Naive thymus-derived CD4-positive, alpha-beta T cell (primary cell): ENCODE results near the gene ANKRD17. TPM values are rescaled to one million over a fixed set of nuclear protein-coding genes. Genes with fewer than 3 reads are reported as not detected.

Source experiments
- ATAC-seq: fragments of 150-1000 bp; cut with Tn5 transposase; 2 replicates; pipeline ENCODE4 v1.10.0; 2021; ENCODE audit warnings: mild to moderate bottlenecking, moderate library complexity
- CTCF ChIA-PET: fragments of 350-600 bp; sonication (Branson Sonifier 250); formaldehyde crosslinking; loops from one replicate; lab custom pipeline; 2021; ENCODE audit warnings: antibody characterized with exemption; lab: Charles Lee
- POLR2A ChIA-PET: fragments of 350-600 bp; sonication (Branson Sonifier 250); formaldehyde crosslinking; loops from one replicate; lab custom pipeline; 2021; ENCODE audit warnings: antibody characterized with exemption, inconsistent platforms; lab: Charles Lee
- DNase-seq, 9 donors: peaks; one replicate each; pipeline versions ENCODE4 v3.0.0 to v3.0.0-alpha.2; 2020 to 2022; ENCODE audit warnings: mixed read lengths in 1 of 9
- H3K27ac ChIP-seq: one replicate; pipeline ENCODE4 v1.7.0; 2013; ENCODE audit warnings: mild to moderate bottlenecking, low read depth, low read length, moderate library complexity
- H3K27me3 ChIP-seq, 2 donors: one replicate each; pipeline ENCODE4 v1.7.0; 2013; ENCODE audit warnings: low read length in 2 of 2, mild to moderate bottlenecking in 2 of 2, moderate library complexity in 2 of 2; ENCODE audit not compliant: control insufficient read depth in 2 of 2, insufficient read depth in 2 of 2
- H3K36me3 ChIP-seq, 3 experiments: 1 replicate in 2 of 3; 2 replicates in 1 of 3; pipeline ENCODE4 v1.7.0; 2013; ENCODE audit warnings: low read length in 3 of 3, mild to moderate bottlenecking in 3 of 3, moderate library complexity in 1 of 3; ENCODE audit not compliant: insufficient read depth in 3 of 3, control insufficient read depth in 2 of 3
- H3K4me1 ChIP-seq, 2 donors: one replicate each; pipeline ENCODE4 v1.7.0; 2013; ENCODE audit warnings: low read length in 2 of 2, mild to moderate bottlenecking in 2 of 2, moderate library complexity in 1 of 2; ENCODE audit not compliant: control insufficient read depth in 2 of 2, insufficient read depth in 2 of 2
- H3K4me3 ChIP-seq: 2 replicates; pipeline ENCODE4 v1.7.0; 2013; ENCODE audit warnings: mild to moderate bottlenecking, low read length
- H3K9me3 ChIP-seq, 3 experiments: 1 replicate in 2 of 3; 2 replicates in 1 of 3; pipeline ENCODE4 v1.7.0; 2013; ENCODE audit warnings: low read length in 3 of 3; ENCODE audit not compliant: control insufficient read depth in 2 of 3
- H3K27ac Mint-ChIP-seq, 9 donors: one replicate each; pipeline ENCODE4 v1.8.0; 2020 to 2022; ENCODE audit warnings: mixed read lengths in 9 of 9, mild to moderate bottlenecking in 8 of 9, moderate library complexity in 5 of 9, inconsistent platforms in 2 of 9
- H3K27me3 Mint-ChIP-seq, 5 donors: one replicate each; pipeline ENCODE4 v1.8.0; 2021 to 2022; ENCODE audit warnings: mixed read lengths in 5 of 5, mild to moderate bottlenecking in 1 of 5
- H3K36me3 Mint-ChIP-seq, 5 donors: one replicate each; pipeline ENCODE4 v1.8.0; 2020 to 2022; ENCODE audit warnings: mixed read lengths in 5 of 5, mild to moderate bottlenecking in 3 of 5, inconsistent platforms in 1 of 5
- H3K4me1 Mint-ChIP-seq, 7 donors: one replicate each; pipeline ENCODE4 v1.8.0; 2020 to 2022; ENCODE audit warnings: mixed read lengths in 7 of 7, mild to moderate bottlenecking in 3 of 7, inconsistent platforms in 1 of 7
- H3K4me3 Mint-ChIP-seq, 10 donors: one replicate each; pipeline ENCODE4 v1.8.0; 2020 to 2022; ENCODE audit warnings: mild to moderate bottlenecking in 10 of 10, mixed read lengths in 10 of 10, moderate library complexity in 6 of 10, inconsistent platforms in 2 of 10
- H3K9me3 Mint-ChIP-seq, 11 donors: one replicate each; pipeline ENCODE4 v1.8.0; 2020 to 2022; ENCODE audit warnings: mixed read lengths in 11 of 11, mild to moderate bottlenecking in 4 of 11, inconsistent platforms in 1 of 11, moderate library complexity in 1 of 11
- intact Hi-C, 2 donors: fragments of 100-400 bp; cut with micrococcal nuclease; formaldehyde crosslinking; loops; one replicate each; pipeline ENCODE4 v1.15.1; 2023
- polyA plus RNA-seq, 2 donors: library from polyadenylated mRNA; unstranded; fragments of 300-500 nt; fragmentation: Illumina TruSeq; gene quantifications; one replicate each; pipeline ENCODE4 v1.2.3, GENCODE V29; 2021
- total RNA-seq, 6 experiments: library from RNA in 5 of 6; stranded (reverse) in 5 of 6; gene quantifications; 1 replicate in 5 of 6; 2 replicates in 1 of 6; pipeline ENCODE4 v1.2.3 and lab custom pipeline; 2021 to 2026

Gene ANKRD17
- total and polyA plus RNA-seq, 7 experiments from 2014 or later: 13.1 to 67.5 (median 54.8) TPM

GRCh38 chr4:73139245-73139644 is 119.4 kb downstream of the ANKRD17 start:
- POLR2A ChIA-PET: interaction anchor here (0.6 kb wide), 2 partner anchors 20 to 156 kb away, joined by 3 read pairs; no protein-coding TSS in a partner anchor
- H3K27ac Mint-ChIP-seq: peak overlapping the region in 5 of 9 donors; percentile 10 to 59 (median 32)
- H3K27ac ChIP-seq: no peak overlapping the region

GRCh38 chr4:73137121-73137520 is 121.5 kb downstream of the ANKRD17 start:
- no peak overlapping the region for H3K27ac ChIP-seq
- Mint-ChIP-seq H3K4me1 (peaks cover 5 to 22% (median 6%) of the 10 kb centered on the region in 7 donors), H3K27me3 (no peaks in the 10 kb centered on the region), H3K4me3 (no peak overlapping the region), H3K9me3 (no peaks in the 10 kb centered on the region), H3K27ac (peak overlapping the region in 5 of 9 donors; percentile 8 to 56 (median 27)), H3K36me3 (peaks cover 7 to 37% (median 26%) of the 10 kb centered on the region in 5 donors)
- ATAC-seq: no peak
- peaks cover 4 to 39% (median 18%) of the 10 kb centered on the region in 3 experiments for H3K36me3 ChIP-seq
- POLR2A ChIA-PET: no interaction called here
- H3K4me1 ChIP-seq: no peaks in the 10 kb centered on the region
- H3K27me3 ChIP-seq: no peaks in the 10 kb centered on the region
- intact Hi-C loops: no loop called here
- H3K4me3 ChIP-seq: no peak overlapping the region
- no peak for DNase-seq
- CTCF ChIA-PET: no interaction called here
- H3K9me3 ChIP-seq: no peaks in the 10 kb centered on the region

More at GRCh38 chr4:73139245-73139644, 119.4 kb downstream of the ANKRD17 start:
- ATAC-seq (no peak), DNase-seq (no peak)
- no peaks in the 10 kb centered on the region for H3K9me3 ChIP-seq
- Mint-ChIP-seq H3K4me3 (no peak overlapping the region), H3K4me1 (peaks cover 5 to 22% (median 8%) of the 10 kb centered on the region in 7 donors), H3K9me3 (no peaks in the 10 kb centered on the region), H3K27me3 (no peaks in the 10 kb centered on the region), H3K36me3 (peaks cover 11 to 35% (median 28%) of the 10 kb centered on the region in 5 donors)
- H3K27me3 ChIP-seq: no peaks in the 10 kb centered on the region
- no peaks in the 10 kb centered on the region for H3K4me1 ChIP-seq
- H3K36me3 ChIP-seq: peaks cover 2 to 45% (median 25%) of the 10 kb centered on the region in 3 experiments
- CTCF ChIA-PET: no interaction called here
- no peak overlapping the region for H3K4me3 ChIP-seq
- intact Hi-C loops: no loop called here

DNA sequence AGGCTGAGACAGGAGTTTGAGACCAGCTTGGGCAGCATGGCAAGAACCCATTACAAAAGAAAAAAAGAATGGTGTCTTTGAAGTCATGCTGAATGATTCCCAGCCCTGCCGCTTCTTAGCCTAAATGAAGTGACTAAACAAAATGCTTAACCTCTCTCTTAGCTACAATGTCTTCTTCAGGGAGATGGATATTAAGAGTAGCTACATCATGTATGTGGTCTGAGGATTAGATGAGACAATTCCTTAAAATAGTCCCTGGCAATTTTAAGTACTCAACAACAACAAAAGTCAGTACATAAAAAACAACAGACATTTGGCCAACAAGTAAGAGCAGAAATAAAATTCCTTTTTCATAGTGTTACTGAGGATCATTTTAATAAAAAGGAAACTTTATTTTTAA is 124.8 kb downstream of the ANKRD17 start:
- Histone ChIP-seq H3K27me3 (no peaks in the 10 kb centered on the region), H3K36me3 (peaks cover 3 to 16% (median 4%) of the 10 kb centered on the region in 3 experiments), H3K9me3 (no peaks in the 10 kb centered on the region), H3K4me3 (no peak overlapping the region), H3K4me1 (no peaks in the 10 kb centered on the region), H3K27ac (no peak overlapping the region)
- ChIA-PET POLR2A (no interaction called here), CTCF (interaction anchor here (0.7 kb wide), 1 partner anchor 58 kb away, joined by 5 read pairs; no protein-coding TSS in a partner anchor)
- H3K9me3 Mint-ChIP-seq: no peaks in the 10 kb centered on the region
- H3K27ac Mint-ChIP-seq: peak overlapping the region in 1 of 9 donors; percentile 43
- H3K27me3 Mint-ChIP-seq: no peaks in the 10 kb centered on the region
- ATAC-seq (no peak), DNase-seq (no peak)
- no peak overlapping the region for H3K4me3 Mint-ChIP-seq
- intact Hi-C loops: no loop called here
- peaks cover 0 to 11% (median 5%) of the 10 kb centered on the region in 7 donors for H3K4me1 Mint-ChIP-seq
- peaks cover 0 to 18% (median 13%) of the 10 kb centered on the region in 5 donors for H3K36me3 Mint-ChIP-seq

GRCh38 chr4:73131281-73131680 is 127.3 kb downstream of the ANKRD17 start:
- H3K4me3 Mint-ChIP-seq: no peak overlapping the region
- intact Hi-C loops: no loop called here
- peaks cover 0 to 23% (median 14%) of the 10 kb centered on the region in 5 donors for H3K36me3 Mint-ChIP-seq
- peaks cover 0 to 12% (median 0%) of the 10 kb centered on the region in 7 donors for H3K4me1 Mint-ChIP-seq
- Histone ChIP-seq H3K9me3 (no peaks in the 10 kb centered on the region), H3K27ac (no peak overlapping the region), H3K27me3 (no peaks in the 10 kb centered on the region), H3K36me3 (peaks cover 3 to 17% (median 4%) of the 10 kb centered on the region in 3 experiments), H3K4me1 (no peaks in the 10 kb centered on the region), H3K4me3 (no peak overlapping the region)
- no peaks in the 10 kb centered on the region for H3K9me3 Mint-ChIP-seq
- DNase-seq: no peak
- ChIA-PET POLR2A (no interaction called here), CTCF (no interaction called here)
- no peak for ATAC-seq
- H3K27me3 Mint-ChIP-seq: no peaks in the 10 kb centered on the region
- peak overlapping the region in 4 of 9 donors; percentile 41 to 58 (median 53) for H3K27ac Mint-ChIP-seq

- no peaks in the 10 kb centered on the region for H3K27me3 Mint-ChIP-seq
These were observed 129.3 kb downstream of the ANKRD17 start for GRCh38 chr4:73129319-73129718.

GRCh38 chr4:73127839-73128453 is 130.7 kb downstream of the ANKRD17 start:
- H3K36me3 Mint-ChIP-seq: peaks cover 0 to 26% (median 11%) of the 10 kb centered on the region in 5 donors
- H3K9me3 Mint-ChIP-seq: no peaks in the 10 kb centered on the region
- no peaks in the 10 kb centered on the region for H3K4me1 ChIP-seq
- H3K9me3 ChIP-seq: no peaks in the 10 kb centered on the region
- peaks cover 0 to 20% (median 8%) of the 10 kb centered on the region in 3 experiments for H3K36me3 ChIP-seq
- POLR2A ChIA-PET: no interaction called here
- ATAC-seq (peak; percentile 81), DNase-seq (peak in 4 of 9 donors; percentile 8 to 34 (median 16))
- no peak overlapping the region for H3K4me3 ChIP-seq
- H3K27ac Mint-ChIP-seq: peak overlapping the region in 5 of 9 donors; percentile 8 to 51 (median 29)
- no peaks in the 10 kb centered on the region for H3K27me3 ChIP-seq
- intact Hi-C loops: loop anchor here (1.0 kb wide), 1 partner anchor 129 kb away; no protein-coding TSS in a partner anchor
- H3K4me3 Mint-ChIP-seq: no peak overlapping the region
- H3K27ac ChIP-seq: no peak overlapping the region
- CTCF ChIA-PET: interaction anchor here (0.6 to 2.0 kb wide), 5 partner anchors 113 to 425 kb away, joined by 3 to 6 read pairs (median 4); no protein-coding TSS in a partner anchor
- peaks cover 0 to 12% (median 0%) of the 10 kb centered on the region in 7 donors for H3K4me1 Mint-ChIP-seq
- H3K27me3 Mint-ChIP-seq: no peaks in the 10 kb centered on the region

More at GRCh38 chr4:73129319-73129718, 129.3 kb downstream of the ANKRD17 start:
- DNase-seq: no peak
- intact Hi-C loops: no loop called here
- peaks cover 0 to 12% (median 0%) of the 10 kb centered on the region in 7 donors for H3K4me1 Mint-ChIP-seq
- ATAC-seq: no peak
- no peaks in the 10 kb centered on the region for H3K9me3 ChIP-seq
- peaks cover 0 to 28% (median 15%) of the 10 kb centered on the region in 5 donors for H3K36me3 Mint-ChIP-seq
- H3K9me3 Mint-ChIP-seq: no peaks in the 10 kb centered on the region
- H3K27ac ChIP-seq: no peak overlapping the region
- H3K27me3 ChIP-seq: no peaks in the 10 kb centered on the region
- peaks cover 2 to 27% (median 5%) of the 10 kb centered on the region in 3 experiments for H3K36me3 ChIP-seq
- H3K4me3 Mint-ChIP-seq: no peak overlapping the region
- H3K27ac Mint-ChIP-seq: peak overlapping the region in 1 of 9 donors; percentile 41
- ChIA-PET POLR2A (no interaction called here), CTCF (interaction anchor here (0.6 to 2.0 kb wide), 2 partner anchors 52 to 122 kb away, joined by 3 to 6 read pairs; no protein-coding TSS in a partner anchor)
- H3K4me3 ChIP-seq: no peak overlapping the region
- H3K4me1 ChIP-seq: no peaks in the 10 kb centered on the region
